A673 (cell line): ENCODE results near the gene AKT3. TPM values are rescaled to one million over a fixed set of nuclear protein-coding genes. Genes with fewer than 3 reads are reported as not detected.

Source experiments
- BruUV-seq: library from RNA; stranded (reverse); fragments of 400-500 nt; replicated peaks from 2 replicates; lab custom pipeline; 2021; lab: Mats Ljungman, UMichigan
- CTCF ChIA-PET: fragments of 300-600 bp; sonication (Branson Sonifier 250); formaldehyde crosslinking; loops from one replicate; lab custom pipeline; 2022; ENCODE audit warnings: antibody characterized with exemption; lab: Charles Lee
- POLR2A ChIA-PET: fragments of 300-600 bp; sonication (Branson Sonifier 250); formaldehyde crosslinking; loops from one replicate; lab custom pipeline; 2022; ENCODE audit warnings: antibody characterized with exemption; ENCODE audit not compliant: low non-redundant PET; lab: Charles Lee
- DNase-seq: peaks from one replicate; pipeline ENCODE4 v3.0.0-alpha.2; 2015; ENCODE audit warnings: low spot score
- H3K27ac ChIP-seq: fragments of 200-600 bp; sonication (generic); 2 replicates; pipeline ENCODE4 v1.5.1; 2016; ENCODE audit warnings: mixed run types, low read depth, mild to moderate bottlenecking, mixed read lengths, antibody characterized with exemption, low read length; ENCODE audit not compliant: poor library complexity, severe bottlenecking
- H3K27me3 ChIP-seq: fragments of 200-600 bp; sonication (generic); replicated peaks from 2 replicates; pipeline ENCODE4 v1.6.1; 2017; ENCODE audit warnings: mixed run types, low read depth, mild to moderate bottlenecking, mixed read lengths, antibody characterized with exemption, low read length; ENCODE audit not compliant: insufficient read depth, poor library complexity
- H3K36me3 ChIP-seq: fragments of 200-600 bp; sonication (generic); 2 replicates; pipeline ENCODE4 v1.6.1; 2016; ENCODE audit warnings: mixed run types, mild to moderate bottlenecking, mixed read lengths, antibody characterized with exemption, low read length; ENCODE audit not compliant: insufficient read depth, poor library complexity, severe bottlenecking
- H3K4me1 ChIP-seq: fragments of 200-600 bp; sonication (generic); 2 replicates; pipeline ENCODE4 v1.6.1; 2017; ENCODE audit warnings: mixed run types, mild to moderate bottlenecking, mixed read lengths, antibody characterized with exemption, low read length; ENCODE audit not compliant: insufficient read depth, poor library complexity, severe bottlenecking
- H3K4me3 ChIP-seq: fragments of 200-600 bp; sonication (generic); 2 replicates; pipeline ENCODE4 v1.5.1; 2016; ENCODE audit warnings: low read depth, mixed run types, mild to moderate bottlenecking, mixed read lengths, low read length; ENCODE audit not compliant: poor library complexity, severe bottlenecking
- H3K9me3 ChIP-seq: fragments of 200-600 bp; sonication (generic); 2 replicates; pipeline ENCODE4 v1.6.1; 2016; ENCODE audit warnings: mixed run types, low read depth, mild to moderate bottlenecking, mixed read lengths, antibody characterized with exemption, low read length; ENCODE audit not compliant: poor library complexity, severe bottlenecking
- CTCF ChIP-seq: fragments of 300-800, 200-600 bp; sonication (generic); conservative IDR thresholded peaks from 2 replicates; pipeline ENCODE4 v1.5.1; 2017; ENCODE audit warnings: low read depth, mild to moderate bottlenecking, antibody characterized with exemption, low read length, moderate library complexity, mixed read lengths
- EZH2 ChIP-seq: fragments of 200-600 bp; sonication (generic); IDR thresholded peaks from 2 replicates; pipeline ENCODE4 v1.6.1; 2017; ENCODE audit warnings: borderline replicate concordance, low read depth, mild to moderate bottlenecking, mixed read lengths, antibody characterized with exemption, low read length; ENCODE audit not compliant: poor library complexity, severe bottlenecking
- intact Hi-C: fragments of 100-400 bp; cut with micrococcal nuclease; formaldehyde crosslinking; loops from one replicate; pipeline ENCODE4 v1.10.0; 2022; ENCODE audit not compliant: unreplicated experiment
- total RNA-seq: library from RNA; stranded (reverse); gene quantifications from 2 replicates; pipeline ENCODE4 v1.2.3, GENCODE V29; 2021

AKT3 gene
- total RNA-seq, 1 experiment from 2014 or later, result 14.4 TPM

GRCh38 chr1:243587823-243588560 lies 262.1 kb downstream of the AKT3 start:
- POLR2A ChIA-PET, result no interaction called here
- no TSS peak for BruUV-seq

GRCh38 chr1:243587285-243587684 lies 262.8 kb downstream of the AKT3 start:
- Histone ChIP-seq H3K36me3 (no peaks in the 10 kb centered on the region), H3K27ac (no peak overlapping the region), H3K4me3 (no peak overlapping the region), H3K27me3 (no peaks in the 10 kb centered on the region), H3K9me3 (no peaks in the 10 kb centered on the region), H3K4me1 (no peaks in the 10 kb centered on the region)
- DNase-seq, result no peak
- TF ChIP-seq EZH2 (no peak), CTCF (no peak)
- CTCF ChIA-PET, result interaction anchor here (0.6 kb wide), 1 partner anchor 151 kb away, joined by 5 read pairs; no protein-coding TSS in a partner anchor
- intact Hi-C loops, result no loop called here
- POLR2A ChIA-PET, result no interaction called here
- no TSS peak for BruUV-seq

More at GRCh38 chr1:243587823-243588560, 262.1 kb downstream of the AKT3 start:
- H3K9me3 ChIP-seq, result no peaks in the 10 kb centered on the region
- DNase-seq, result no peak
- no peak for TF ChIP-seq EZH2
- TF ChIP-seq CTCF, result no peak
- no peaks in the 10 kb centered on the region for H3K27me3 ChIP-seq
- H3K4me3 ChIP-seq, result no peak overlapping the region
- H3K27ac ChIP-seq, result no peak overlapping the region
- no peaks in the 10 kb centered on the region for H3K36me3 ChIP-seq
- no peaks in the 10 kb centered on the region for H3K4me1 ChIP-seq
- intact Hi-C loops, result no loop called here
- CTCF ChIA-PET, result interaction anchor here (0.6 kb wide), 1 partner anchor 152 kb away, joined by 5 read pairs; no protein-coding TSS in a partner anchor

GRCh38 chr1:243585982-243586381 lies 264.1 kb downstream of the AKT3 start:
- BruUV-seq, result no TSS peak
- TF ChIP-seq EZH2 (no peak), CTCF (no peak)
- ChIA-PET CTCF (no interaction called here), POLR2A (no interaction called here)
- DNase-seq, result no peak
- no peaks in the 10 kb centered on the region for H3K36me3 ChIP-seq
- H3K4me1 ChIP-seq, result no peaks in the 10 kb centered on the region
- no peak overlapping the region for H3K4me3 ChIP-seq
- no peaks in the 10 kb centered on the region for H3K9me3 ChIP-seq
- no peak overlapping the region for H3K27ac ChIP-seq
- no peaks in the 10 kb centered on the region for H3K27me3 ChIP-seq
- intact Hi-C loops, result no loop called here
